ACC112 (cell line): ENCODE data around the gene TEX44.
A peak's percentile ranks its signal among the peaks of the same experiment; 100 is the strongest.

Experiments used
- H2AFZ ChIP-seq: fragments of 200-600 bp; sonication (generic); one replicate; pipeline ENCODE4 v1.6.0; 2017; ENCODE audit warnings: antibody characterized with exemption, low read length; ENCODE audit not compliant: unreplicated experiment
- H3K27ac ChIP-seq: fragments of 200-600 bp; sonication (generic); 2 replicates; pipeline ENCODE4 v1.5.1; 2014; ENCODE audit warnings: low read depth, mild to moderate bottlenecking, antibody characterized with exemption, low read length, moderate library complexity
- H3K27me3 ChIP-seq: fragments of 200-600 bp; sonication (generic); 2 replicates; pipeline ENCODE4 v1.6.1; 2014; ENCODE audit warnings: mild to moderate bottlenecking, antibody characterized with exemption, low read length, moderate library complexity, mixed read lengths; ENCODE audit not compliant: insufficient read depth
- H3K36me3 ChIP-seq: fragments of 200-600 bp; sonication (generic); 2 replicates; pipeline ENCODE4 v1.6.1; 2016; ENCODE audit warnings: mild to moderate bottlenecking, antibody characterized with exemption, low read length, moderate library complexity, mixed read lengths; ENCODE audit not compliant: insufficient read depth
- H3K4me1 ChIP-seq: fragments of 200-600 bp; sonication (generic); one replicate; pipeline ENCODE4 v1.6.1; 2016; ENCODE audit warnings: low read length, mixed read lengths; ENCODE audit not compliant: insufficient read depth, unreplicated experiment, control insufficient read depth
- H3K4me3 ChIP-seq: fragments of 200-600 bp; sonication (generic); 2 replicates; pipeline ENCODE4 v1.5.1; 2014; ENCODE audit warnings: mild to moderate bottlenecking, low read depth, low read length
- H3K79me2 ChIP-seq: fragments of 200-600 bp; sonication (generic); one replicate; pipeline ENCODE4 v1.6.0; 2016; ENCODE audit warnings: low read length; ENCODE audit not compliant: control insufficient read depth, unreplicated experiment, insufficient read depth

The TEX44 gene

GRCh38 chr2:231592636-231593145 is at the start of gene TEX44:
Gene TEX44, plus strand, starts transcription at chr2:231592864. Its CDS starts 88 bp downstream, at chr2:231592952.
- Histone ChIP-seq H3K4me1 (peaks cover 3% of the 10 kb centered on the region), H3K27me3 (no peaks in the 10 kb centered on the region)

DNA sequence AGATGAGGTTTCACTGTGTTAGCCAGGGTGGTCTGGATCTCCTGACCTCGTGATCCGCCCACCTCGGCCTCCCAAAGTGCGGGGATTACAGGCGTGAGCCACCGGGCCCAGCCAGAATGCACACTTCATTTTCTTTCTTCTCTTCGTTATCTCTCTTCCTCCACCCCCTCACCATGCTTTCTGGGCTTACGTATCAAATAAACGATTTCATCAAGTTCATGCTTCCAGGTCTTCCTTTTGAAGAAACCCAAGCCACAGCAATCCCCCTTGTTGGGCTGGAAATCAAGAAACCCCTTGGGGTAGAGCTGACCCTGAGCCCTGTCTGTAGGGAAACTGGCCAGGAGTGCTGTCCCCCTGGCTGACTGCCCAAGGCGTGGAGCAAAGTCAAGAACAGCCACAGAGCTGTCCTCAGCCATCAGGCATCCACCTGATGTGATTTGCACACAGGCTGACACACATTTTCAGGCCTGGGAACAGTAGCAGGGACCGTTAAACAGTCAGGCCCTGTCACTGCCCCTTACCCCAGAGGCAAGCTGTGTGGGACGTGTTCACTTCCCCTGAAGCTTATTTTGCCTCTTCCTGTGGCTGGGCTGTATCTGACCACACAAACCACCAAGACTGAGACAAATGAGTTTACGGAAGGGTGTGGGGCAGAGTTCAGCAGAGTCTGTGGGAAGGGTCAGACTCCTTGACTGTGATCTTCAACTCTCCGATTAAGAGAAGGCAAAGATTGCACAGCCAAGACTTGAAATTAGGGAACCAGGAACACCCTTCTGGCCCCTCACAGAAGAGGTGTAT is 47.4 kb upstream of the TEX44 start:
- H3K4me1 ChIP-seq: peaks cover 9% of the 10 kb centered on the region
- no peak overlapping the region for H3K27ac ChIP-seq
- no peaks in the 10 kb centered on the region for H3K36me3 ChIP-seq
- no peaks in the 10 kb centered on the region for H3K27me3 ChIP-seq
- no peak overlapping the region for H3K4me3 ChIP-seq
- H2AFZ ChIP-seq: no peak overlapping the region
- no peaks in the 10 kb centered on the region for H3K79me2 ChIP-seq

More at GRCh38 chr2:231592636-231593145, at the start of gene TEX44:
- Histone ChIP-seq H3K27ac (no peak within 1 kb of the TSS), H3K4me3 (no peak within 1 kb of the TSS), H3K79me2 (no peaks in the 10 kb centered on the region), H2AFZ (no peak within 1 kb of the TSS), H3K36me3 (no peaks in the 10 kb centered on the region)

- Histone ChIP-seq H3K79me2 (no peaks in the 10 kb centered on the region), H3K27ac (no peak overlapping the region), H2AFZ (no peak overlapping the region), H3K27me3 (no peaks in the 10 kb centered on the region), H3K36me3 (no peaks in the 10 kb centered on the region), H3K4me3 (no peak overlapping the region), H3K4me1 (peaks cover 9% of the 10 kb centered on the region)
These were observed 46.5 kb upstream of the TEX44 start for GRCh38 chr2:231546014-231546715.

- H3K27ac ChIP-seq: no peak overlapping the region
- no peaks in the 10 kb centered on the region for H3K36me3 ChIP-seq
- no peaks in the 10 kb centered on the region for H3K27me3 ChIP-seq
- H3K4me1 ChIP-seq: peaks cover 9% of the 10 kb centered on the region
- no peak overlapping the region for H3K4me3 ChIP-seq
- no peaks in the 10 kb centered on the region for H3K79me2 ChIP-seq
- no peak overlapping the region for H2AFZ ChIP-seq
These were observed 45.2 kb upstream of the TEX44 start for GRCh38 chr2:231547315-231548110.

DNA sequence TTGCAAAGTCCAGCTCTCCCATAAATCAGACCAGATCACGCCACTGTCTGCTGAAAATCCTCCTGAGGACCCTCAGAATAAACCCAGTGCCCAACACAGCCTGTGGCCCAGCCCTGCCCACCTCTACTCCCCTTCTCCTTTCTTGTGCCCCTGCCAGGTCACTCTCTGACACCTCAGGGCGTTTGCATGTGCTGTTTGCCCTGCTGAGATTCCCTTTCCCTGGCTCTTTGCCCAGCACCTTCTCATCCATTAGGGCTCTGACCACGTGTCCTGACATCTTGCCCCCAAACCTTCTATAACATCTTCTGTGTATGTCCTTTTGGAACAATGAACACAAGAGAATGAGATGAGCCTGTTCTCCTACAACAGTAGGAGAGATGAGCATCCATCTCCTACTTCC is 43.9 kb upstream of the TEX44 start:
- no peak overlapping the region for H3K4me3 ChIP-seq
- H3K79me2 ChIP-seq: no peaks in the 10 kb centered on the region
- H3K36me3 ChIP-seq: no peaks in the 10 kb centered on the region
- no peak overlapping the region for H2AFZ ChIP-seq
- H3K27me3 ChIP-seq: no peaks in the 10 kb centered on the region
- H3K4me1 ChIP-seq: peaks cover 9% of the 10 kb centered on the region
- H3K27ac ChIP-seq: no peak overlapping the region

GRCh38 chr2:231549446-231550239 is 43.0 kb upstream of the TEX44 start:
- H2AFZ ChIP-seq: no peak overlapping the region
- H3K27ac ChIP-seq: no peak overlapping the region
- H3K4me1 ChIP-seq: peaks cover 15% of the 10 kb centered on the region
- H3K36me3 ChIP-seq: no peaks in the 10 kb centered on the region
- H3K79me2 ChIP-seq: no peaks in the 10 kb centered on the region
- H3K27me3 ChIP-seq: no peaks in the 10 kb centered on the region
- no peak overlapping the region for H3K4me3 ChIP-seq

- Histone ChIP-seq H3K4me3 (no peak overlapping the region), H3K36me3 (no peaks in the 10 kb centered on the region), H2AFZ (no peak overlapping the region), H3K79me2 (no peaks in the 10 kb centered on the region), H3K4me1 (peaks cover 13% of the 10 kb centered on the region), H3K27me3 (no peaks in the 10 kb centered on the region), H3K27ac (no peak overlapping the region)
These were observed 39.9 kb upstream of the TEX44 start for GRCh38 chr2:231552752-231553151.

DNA sequence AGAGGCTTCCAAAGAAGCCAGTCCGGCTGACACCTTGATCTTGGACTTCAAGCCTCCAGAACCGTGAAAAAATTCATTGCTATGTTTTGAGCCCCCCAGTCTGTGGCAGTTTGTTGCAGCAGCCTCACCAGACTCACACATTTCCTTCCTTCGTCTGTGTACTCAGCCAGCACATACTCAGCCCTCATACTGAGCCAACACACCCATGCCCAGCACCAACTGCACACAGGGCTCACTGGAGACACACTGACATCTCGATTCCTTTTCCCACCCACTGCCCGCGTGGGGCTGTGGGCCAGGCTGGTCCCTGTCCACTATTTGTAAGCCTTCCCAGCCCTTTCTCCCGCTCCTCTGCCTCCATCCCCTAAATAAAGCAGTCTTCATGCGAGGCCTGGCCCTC is 38.3 kb upstream of the TEX44 start:
- H3K4me3 ChIP-seq: peak overlapping the region; percentile 68
- no peaks in the 10 kb centered on the region for H3K79me2 ChIP-seq
- peaks cover 13% of the 10 kb centered on the region for H3K4me1 ChIP-seq
- peak overlapping the region; percentile 27; the same call in 1 of the 2 replicates for H3K27ac ChIP-seq
- H3K27me3 ChIP-seq: no peaks in the 10 kb centered on the region
- H3K36me3 ChIP-seq: no peaks in the 10 kb centered on the region
- peak overlapping the region; percentile 83 for H2AFZ ChIP-seq

DNA sequence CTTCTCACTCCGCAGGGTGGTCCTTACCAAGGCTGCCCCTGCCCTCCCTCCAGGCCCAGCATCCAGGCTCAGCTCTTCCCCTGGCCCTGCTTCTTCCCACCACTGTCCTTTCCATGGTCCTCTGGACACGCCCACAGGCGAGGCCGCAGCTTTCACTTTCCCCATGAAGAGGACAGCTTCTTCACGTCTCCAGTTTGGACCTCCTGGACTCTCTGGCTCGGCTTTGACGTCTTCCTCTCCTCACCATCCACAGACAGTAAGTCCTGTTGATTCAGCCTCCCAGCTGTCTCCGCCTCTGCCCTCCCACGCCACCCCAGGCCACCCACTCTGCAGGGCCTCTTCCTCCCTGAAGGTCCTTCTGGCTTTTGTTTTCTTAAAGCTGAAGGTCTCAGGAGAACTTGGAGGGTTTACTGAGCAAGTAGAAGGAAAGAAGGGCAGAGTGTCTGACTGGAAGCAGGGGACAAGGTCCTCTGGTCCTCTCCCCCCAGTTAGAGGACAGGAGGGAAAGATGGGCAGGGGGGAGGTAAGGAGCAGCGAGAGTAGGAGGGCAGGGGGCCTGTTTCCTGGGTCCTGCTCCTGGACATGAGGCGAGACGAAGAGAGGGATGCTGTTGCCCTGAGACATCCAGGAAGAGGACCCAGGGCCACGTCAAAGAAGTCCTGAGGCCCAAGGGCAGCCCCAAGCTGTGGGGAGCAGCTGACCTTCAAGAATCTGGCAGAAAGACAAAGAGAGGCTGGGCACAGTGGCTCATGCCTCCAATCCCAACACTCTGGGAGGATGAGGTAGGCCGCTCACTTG is 37.7 kb upstream of the TEX44 start:
- Histone ChIP-seq H3K27ac (peak overlapping the region; percentile 27; the same call in 1 of the 2 replicates), H3K4me1 (peaks cover 13% of the 10 kb centered on the region), H2AFZ (peak overlapping the region; percentile 83), H3K27me3 (no peaks in the 10 kb centered on the region), H3K36me3 (no peaks in the 10 kb centered on the region), H3K79me2 (no peaks in the 10 kb centered on the region), H3K4me3 (peak overlapping the region; percentile 68)
